Adipocyte (in vitro differentiated cells): ENCODE data around the gene CSTPP1.

Source experiments
- DNase-seq: peaks from one replicate; pipeline ENCODE4 v3.0.0-alpha.2; 2015; ENCODE audit warnings: low read depth
- H3K27me3 ChIP-seq: replicated peaks from 2 replicates; pipeline ENCODE4 v1.7.0; 2013; ENCODE audit warnings: mild to moderate bottlenecking, low read length, moderate library complexity; ENCODE audit not compliant: control insufficient read depth, insufficient read depth
- H3K36me3 ChIP-seq: 2 replicates; pipeline ENCODE4 v1.7.0; 2013; ENCODE audit warnings: low read length, mild to moderate bottlenecking, moderate library complexity; ENCODE audit not compliant: control insufficient read depth, insufficient read depth, severe bottlenecking
- H3K4me1 ChIP-seq: 2 replicates; pipeline ENCODE4 v1.7.0; 2013; ENCODE audit warnings: mild to moderate bottlenecking, low read length, moderate library complexity; ENCODE audit not compliant: control insufficient read depth, insufficient read depth
- H3K4me3 ChIP-seq: 2 replicates; pipeline ENCODE4 v1.7.0; 2013; ENCODE audit warnings: mild to moderate bottlenecking, low read length, moderate library complexity
- H3K9ac ChIP-seq: 2 replicates; pipeline ENCODE4 v1.7.0; 2013; ENCODE audit warnings: mild to moderate bottlenecking, low read length, moderate library complexity
- H3K9me3 ChIP-seq: 2 replicates; pipeline ENCODE4 v1.7.0; 2013; ENCODE audit warnings: mild to moderate bottlenecking, low read length, moderate library complexity; ENCODE audit not compliant: control insufficient read depth

The CSTPP1 gene

GRCh38 chr11:47055534-47055933 lies 119.0 kb downstream of the CSTPP1 start:
- Histone ChIP-seq H3K4me3 (no peak overlapping the region), H3K4me1 (peaks cover 48% of the 10 kb centered on the region), H3K9ac (no peak overlapping the region), H3K36me3 (no peaks in the 10 kb centered on the region), H3K9me3 (no peaks in the 10 kb centered on the region), H3K27me3 (no peaks in the 10 kb centered on the region)
- DNase-seq = no peak

- Histone ChIP-seq H3K36me3 (no peaks in the 10 kb centered on the region), H3K9ac (peak overlapping the region; percentile 26), H3K4me1 (peaks cover 44% of the 10 kb centered on the region), H3K9me3 (no peaks in the 10 kb centered on the region), H3K27me3 (no peaks in the 10 kb centered on the region), H3K4me3 (peak overlapping the region; percentile 8)
- DNase-seq = peak; percentile 77
These were observed 119.8 kb downstream of the CSTPP1 start for GRCh38 chr11:47056261-47056915.

GRCh38 chr11:47057365-47057764 lies 120.8 kb downstream of the CSTPP1 start:
- no peak overlapping the region for H3K4me3 ChIP-seq
- DNase-seq = peak; percentile 36
- H3K9me3 ChIP-seq = no peaks in the 10 kb centered on the region
- H3K4me1 ChIP-seq = peaks cover 34% of the 10 kb centered on the region
- H3K36me3 ChIP-seq = no peaks in the 10 kb centered on the region
- H3K27me3 ChIP-seq = no peaks in the 10 kb centered on the region
- H3K9ac ChIP-seq = no peak overlapping the region

- no peaks in the 10 kb centered on the region for H3K9me3 ChIP-seq
- H3K27me3 ChIP-seq = no peaks in the 10 kb centered on the region
- H3K36me3 ChIP-seq = no peaks in the 10 kb centered on the region
- no peak overlapping the region for H3K4me3 ChIP-seq
- peak; percentile 52 for DNase-seq
- H3K9ac ChIP-seq = peak overlapping the region; percentile 5
- peaks cover 24% of the 10 kb centered on the region for H3K4me1 ChIP-seq
These were observed 124.2 kb downstream of the CSTPP1 start for GRCh38 chr11:47060807-47061206.

- H3K9me3 ChIP-seq = no peaks in the 10 kb centered on the region
- no peak overlapping the region for H3K4me3 ChIP-seq
- no peaks in the 10 kb centered on the region for H3K36me3 ChIP-seq
- H3K9ac ChIP-seq = no peak overlapping the region
- no peaks in the 10 kb centered on the region for H3K27me3 ChIP-seq
- H3K4me1 ChIP-seq = peaks cover 21% of the 10 kb centered on the region
- no peak for DNase-seq
These were observed 125.0 kb downstream of the CSTPP1 start for GRCh38 chr11:47061429-47062178.

- Histone ChIP-seq H3K36me3 (no peaks in the 10 kb centered on the region), H3K9me3 (no peaks in the 10 kb centered on the region), H3K27me3 (no peaks in the 10 kb centered on the region), H3K4me1 (peaks cover 20% of the 10 kb centered on the region), H3K9ac (no peak overlapping the region), H3K4me3 (no peak overlapping the region)
- DNase-seq = no peak
These were observed 126.2 kb downstream of the CSTPP1 start for GRCh38 chr11:47062736-47063135.

GRCh38 chr11:47067401-47067800 lies 130.8 kb downstream of the CSTPP1 start:
- Histone ChIP-seq H3K9me3 (no peaks in the 10 kb centered on the region), H3K4me1 (peaks cover 28% of the 10 kb centered on the region), H3K27me3 (no peaks in the 10 kb centered on the region), H3K36me3 (no peaks in the 10 kb centered on the region), H3K4me3 (no peak overlapping the region), H3K9ac (no peak overlapping the region)
- DNase-seq = no peak

- no peak overlapping the region for H3K9ac ChIP-seq
- no peaks in the 10 kb centered on the region for H3K36me3 ChIP-seq
- H3K4me1 ChIP-seq = peaks cover 29% of the 10 kb centered on the region
- H3K4me3 ChIP-seq = no peak overlapping the region
- no peaks in the 10 kb centered on the region for H3K9me3 ChIP-seq
- DNase-seq = no peak
- no peaks in the 10 kb centered on the region for H3K27me3 ChIP-seq
These were observed 134.2 kb downstream of the CSTPP1 start for GRCh38 chr11:47070769-47071168.

GRCh38 chr11:47071341-47071740 lies 134.8 kb downstream of the CSTPP1 start:
- Histone ChIP-seq H3K4me3 (peak overlapping the region; percentile 57), H3K4me1 (peaks cover 25% of the 10 kb centered on the region), H3K9me3 (no peaks in the 10 kb centered on the region), H3K9ac (peak overlapping the region; percentile 30), H3K36me3 (no peaks in the 10 kb centered on the region), H3K27me3 (no peaks in the 10 kb centered on the region)
- no peak for DNase-seq

- Histone ChIP-seq H3K36me3 (no peaks in the 10 kb centered on the region), H3K9ac (peak overlapping the region; percentile 30), H3K27me3 (no peaks in the 10 kb centered on the region), H3K4me1 (peaks cover 21% of the 10 kb centered on the region), H3K9me3 (no peaks in the 10 kb centered on the region), H3K4me3 (peak overlapping the region; percentile 57)
- peak; percentile 45 for DNase-seq
These were observed 135.3 kb downstream of the CSTPP1 start for GRCh38 chr11:47071791-47072261.

GRCh38 chr11:47078751-47079521 lies 142.4 kb downstream of the CSTPP1 start:
- Histone ChIP-seq H3K9ac (no peak overlapping the region), H3K4me1 (peaks cover 15% of the 10 kb centered on the region), H3K36me3 (no peaks in the 10 kb centered on the region), H3K9me3 (no peaks in the 10 kb centered on the region), H3K4me3 (peak overlapping the region; percentile 42), H3K27me3 (no peaks in the 10 kb centered on the region)
- no peak for DNase-seq
